ENCODE data around the gene XCR1.
"Not testable (repeated sequence)": the region's sequence is repeated elsewhere in the genome, so short reads cannot be mapped to it uniquely, and the experiment has no call there.

The XCR1 gene

DNA sequence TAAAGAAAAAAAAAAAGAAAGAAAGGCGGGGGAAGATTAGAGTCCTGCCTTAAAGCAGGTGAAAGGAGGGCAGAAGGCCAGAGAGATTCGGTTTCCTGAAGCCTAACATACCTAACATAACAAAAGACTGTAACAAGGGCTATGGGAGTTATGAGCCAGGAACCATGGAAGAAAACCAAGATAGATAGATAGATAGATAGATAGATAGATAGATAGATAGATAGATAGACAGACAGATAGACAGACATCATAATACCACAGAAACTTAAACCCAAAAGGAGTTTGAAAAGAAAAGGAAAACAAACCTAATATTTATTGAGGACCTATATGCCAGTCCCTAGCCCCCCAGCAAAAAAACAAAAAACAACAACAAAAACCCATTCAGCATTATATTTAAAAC is 29.3 kb downstream of the XCR1 start:
- TF ChIP-seq, protein P1, sequence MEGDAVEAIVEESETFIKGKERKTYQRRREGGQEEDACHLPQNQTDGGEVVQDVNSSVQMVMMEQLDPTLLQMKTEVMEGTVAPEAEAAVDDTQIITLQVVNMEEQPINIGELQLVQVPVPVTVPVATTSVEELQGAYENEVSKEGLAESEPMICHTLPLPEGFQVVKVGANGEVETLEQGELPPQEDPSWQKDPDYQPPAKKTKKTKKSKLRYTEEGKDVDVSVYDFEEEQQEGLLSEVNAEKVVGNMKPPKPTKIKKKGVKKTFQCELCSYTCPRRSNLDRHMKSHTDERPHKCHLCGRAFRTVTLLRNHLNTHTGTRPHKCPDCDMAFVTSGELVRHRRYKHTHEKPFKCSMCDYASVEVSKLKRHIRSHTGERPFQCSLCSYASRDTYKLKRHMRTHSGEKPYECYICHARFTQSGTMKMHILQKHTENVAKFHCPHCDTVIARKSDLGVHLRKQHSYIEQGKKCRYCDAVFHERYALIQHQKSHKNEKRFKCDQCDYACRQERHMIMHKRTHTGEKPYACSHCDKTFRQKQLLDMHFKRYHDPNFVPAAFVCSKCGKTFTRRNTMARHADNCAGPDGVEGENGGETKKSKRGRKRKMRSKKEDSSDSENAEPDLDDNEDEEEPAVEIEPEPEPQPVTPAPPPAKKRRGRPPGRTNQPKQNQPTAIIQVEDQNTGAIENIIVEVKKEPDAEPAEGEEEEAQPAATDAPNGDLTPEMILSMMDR (IDR thresholded peaks at IDR 0.05; ENCODE audit: low read depth, low read length, missing control alignments): no peak
- in situ Hi-C loops (cut with HindIII; ENCODE audit: low pct_ligation_motif_present, low sequenced_read_pairs): no loop called here
- H3K36me3 ChIP-seq (replicated peaks): no peaks in the 10 kb centered on the region
- no peak overlapping the region for H3K4me3 ChIP-seq (ENCODE audit: low read depth, low read length)
- DNase-seq: no peak
- H3K27ac ChIP-seq: no peak overlapping the region
- no peaks in the 10 kb centered on the region for H3K27me3 ChIP-seq (replicated peaks)

DNA sequence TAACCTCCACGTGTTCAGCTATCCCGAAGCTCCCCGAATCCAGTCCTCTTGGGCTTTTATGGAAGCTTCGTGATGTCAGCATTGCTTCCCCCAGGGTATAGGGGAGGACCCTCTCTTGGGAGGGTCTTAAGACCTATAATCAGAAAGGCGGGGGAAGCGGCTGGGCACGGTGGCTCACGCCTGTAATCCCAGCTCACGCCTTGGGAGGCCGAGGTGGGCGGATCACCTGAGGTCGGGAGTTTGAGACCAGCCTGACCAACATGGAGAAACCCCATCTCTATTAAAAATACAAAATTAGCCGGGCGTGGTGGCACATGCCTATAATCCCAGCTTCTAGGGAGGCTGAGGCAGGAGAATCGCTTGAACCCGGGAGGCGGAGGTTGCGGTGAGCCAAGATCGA is 29.8 kb downstream of the XCR1 start:
- H3K4me3 ChIP-seq (ENCODE audit: low read depth, low read length); H3K27me3 ChIP-seq (replicated peaks); in situ Hi-C loops (cut with HindIII; ENCODE audit: low pct_ligation_motif_present, low sequenced_read_pairs); H3K36me3 ChIP-seq (replicated peaks); H3K27ac ChIP-seq; DNase-seq: not testable (repeated sequence)

DNA sequence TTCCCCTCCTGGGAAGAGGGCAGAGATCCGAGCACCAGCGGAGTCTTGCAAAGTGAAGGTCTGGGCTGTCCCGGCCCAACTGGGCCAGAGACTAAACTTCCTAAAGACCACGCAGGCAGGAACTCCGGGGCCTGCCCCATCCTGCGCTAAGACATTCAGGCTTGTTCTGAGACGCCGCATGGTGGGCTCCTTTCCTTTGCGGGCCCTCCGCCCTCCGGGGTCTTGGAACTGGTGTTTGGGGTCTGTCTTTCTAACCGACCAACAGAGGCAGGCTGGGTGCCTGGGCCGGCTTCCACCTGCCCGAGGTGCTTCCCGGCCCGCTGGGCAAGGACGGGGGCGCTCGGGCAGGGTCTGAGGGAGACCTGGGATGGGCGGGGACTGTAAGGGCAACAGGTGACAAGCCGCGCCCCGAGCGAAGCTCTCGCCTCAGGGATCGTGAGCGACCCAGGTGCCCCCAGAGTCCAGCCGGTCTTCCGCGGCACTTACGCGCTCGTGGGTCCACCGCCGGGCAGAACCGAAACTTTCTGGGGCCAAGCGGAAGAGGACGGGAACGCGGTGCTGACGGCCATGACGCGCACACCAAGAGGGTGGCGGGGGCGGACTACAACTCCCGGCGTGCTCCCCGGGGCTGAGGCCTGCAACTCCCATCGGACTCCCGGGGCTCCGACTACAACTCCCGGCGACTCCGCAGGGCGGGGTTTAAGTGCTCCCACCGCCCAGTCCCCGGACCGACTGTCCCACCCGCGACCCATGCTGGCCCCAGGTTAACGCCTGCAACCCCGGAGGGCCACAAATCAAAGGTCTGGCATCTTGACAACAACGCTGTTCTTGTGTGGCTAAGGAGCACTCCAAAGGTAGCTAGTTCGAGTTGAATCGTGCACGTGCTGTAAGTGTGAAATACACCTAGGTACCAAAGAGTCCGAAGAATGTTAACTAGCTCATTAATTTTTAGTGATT is 31.8 kb downstream of the XCR1 start, which contains the start of gene FYCO1:
Gene FYCO1 (minus strand): TSS at position 589 of the 957 bp plus-strand sequence. CDS start 10,914 bp downstream, outside the sequence.
- TF ChIP-seq, protein P1 (IDR thresholded peaks at IDR 0.05; ENCODE audit: low read depth, low read length, missing control alignments): no peak
- Histone ChIP-seq H3K36me3 (replicated peaks) (no peaks in the 10 kb centered on the region), H3K27me3 (replicated peaks) (no peaks in the 10 kb centered on the region), H3K4me3 (ENCODE audit: low read depth, low read length) (peak within 1 kb of the TSS; percentile 92), H3K27ac (peak within 1 kb of the TSS; percentile 15)
- peak; percentile 88 for DNase-seq
- in situ Hi-C loops (cut with HindIII; ENCODE audit: low pct_ligation_motif_present, low sequenced_read_pairs): no loop called here

DNA sequence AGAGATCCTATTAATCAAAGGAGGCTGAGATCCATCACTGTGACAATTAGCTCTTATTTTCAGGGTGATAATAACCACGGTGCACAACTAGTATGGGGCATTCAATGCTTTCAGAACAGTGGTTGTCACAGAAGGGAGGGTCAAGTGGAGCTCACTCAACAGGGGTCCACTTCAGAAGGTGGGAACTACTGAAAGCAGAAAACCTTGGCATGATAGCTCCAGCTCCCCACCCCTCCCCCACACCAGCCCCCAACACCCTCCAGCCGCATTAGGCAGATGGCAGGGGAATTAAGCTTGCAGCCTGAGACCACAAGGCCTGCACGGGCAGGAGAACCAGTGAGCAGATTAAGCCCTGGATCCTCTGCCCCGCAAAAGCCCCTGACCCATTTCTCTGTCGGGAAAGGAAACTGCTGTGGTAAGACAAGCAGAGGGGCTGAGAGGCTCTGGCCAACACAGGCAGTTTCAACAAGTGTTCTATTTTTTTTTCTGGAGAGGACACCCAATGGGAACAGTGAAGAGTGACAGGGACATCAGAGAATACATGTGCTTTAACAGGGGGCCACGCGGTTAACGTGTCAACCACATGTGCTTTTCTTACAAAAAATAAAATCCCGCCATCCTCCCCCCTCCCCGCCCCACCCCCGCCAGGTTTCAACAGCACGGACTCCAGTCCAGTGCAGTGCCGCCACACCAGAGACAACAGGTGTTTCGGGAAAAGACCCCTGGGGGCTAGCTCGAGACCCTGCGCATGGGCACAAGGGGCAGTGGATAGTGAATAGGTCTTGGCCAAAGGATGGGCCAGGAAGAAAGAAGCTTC is 32.7 kb downstream of the XCR1 start:
- H3K27me3 ChIP-seq (replicated peaks): no peaks in the 10 kb centered on the region
- H3K4me3 ChIP-seq (ENCODE audit: low read depth, low read length): peak overlapping the region; percentile 92
- no peak for DNase-seq
- H3K36me3 ChIP-seq (replicated peaks): no peaks in the 10 kb centered on the region
- in situ Hi-C loops (cut with HindIII; ENCODE audit: low pct_ligation_motif_present, low sequenced_read_pairs): no loop called here
- H3K27ac ChIP-seq: no peak overlapping the region
- TF ChIP-seq, protein P1 (IDR thresholded peaks at IDR 0.05; ENCODE audit: low read depth, low read length, missing control alignments): no peak

DNA sequence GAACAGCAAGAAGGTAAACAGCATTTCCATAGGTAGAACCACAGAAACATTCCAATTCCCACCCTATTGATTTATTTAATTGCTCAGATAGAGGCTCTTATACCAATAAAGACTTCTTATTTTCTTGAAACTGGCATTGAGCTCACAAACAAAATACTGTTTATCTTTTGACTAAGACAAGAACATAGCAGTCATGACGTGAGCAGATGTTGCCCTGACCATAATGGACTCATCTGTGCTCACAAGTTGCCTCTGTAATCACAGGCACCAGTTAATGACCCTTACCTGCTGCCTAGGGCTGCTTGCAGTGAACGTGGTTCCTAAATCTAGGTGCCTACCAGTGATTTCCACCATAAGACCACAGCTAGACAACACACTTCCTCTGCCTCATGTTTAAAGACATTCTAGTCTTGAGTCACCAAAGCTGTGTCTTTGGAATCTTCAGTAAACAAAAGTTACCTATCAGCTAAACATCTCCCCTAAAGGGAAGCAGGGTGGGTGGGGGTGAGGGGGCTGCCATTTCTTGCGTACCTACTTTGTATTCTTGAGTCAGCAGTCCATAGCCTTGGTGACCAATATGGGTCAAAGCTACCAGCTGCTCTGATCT is 33.8 kb downstream of the XCR1 start:
- Histone ChIP-seq H3K36me3 (replicated peaks) (no peaks in the 10 kb centered on the region), H3K4me3 (ENCODE audit: low read depth, low read length) (no peak overlapping the region), H3K27ac (no peak overlapping the region), H3K27me3 (replicated peaks) (no peaks in the 10 kb centered on the region)
- DNase-seq: no peak
- TF ChIP-seq, protein P1 (IDR thresholded peaks at IDR 0.05; ENCODE audit: low read depth, low read length, missing control alignments): no peak
- in situ Hi-C loops (cut with HindIII; ENCODE audit: low pct_ligation_motif_present, low sequenced_read_pairs): no loop called here
